Ovary (tissue), 9 donors: ENCODE data around the gene NDUFC1. TPM values are rescaled to one million over a fixed set of nuclear protein-coding genes. Genes with fewer than 3 reads are reported as not detected.

ENCODE experiments used
- DNase-seq, 5 donors: peaks; one replicate each; pipeline ENCODE4 v3.0.0-alpha.2; 2019 to 2020
- H3K27ac ChIP-seq, 2 donors: fragments of 200-600 bp; one replicate each; pipeline versions ENCODE4 v1.5.1 to v1.8.0; 2019 to 2022
- H3K27me3 ChIP-seq: fragments of 200-600 bp; one replicate; pipeline ENCODE4 v1.8.0; 2022
- H3K36me3 ChIP-seq: fragments of 200-600 bp; sonication (generic); one replicate; pipeline ENCODE4 v1.5.1; 2019
- H3K4me1 ChIP-seq: one replicate; pipeline ENCODE4 v1.8.1; 2013; ENCODE audit warnings: mild to moderate bottlenecking, moderate library complexity; ENCODE audit not compliant: insufficient read depth
- H3K4me3 ChIP-seq: fragments of 200-600 bp; sonication (generic); one replicate; pipeline ENCODE4 v1.5.1; 2017
- H3K9me3 ChIP-seq, 2 donors: fragments of 200-600 bp in 1 of 2; sonication (generic) in 1 of 2; one replicate each; pipeline versions ENCODE4 v1.5.1 to v1.8.1; 2013 to 2019; ENCODE audit warnings: mild to moderate bottlenecking in 1 of 2, moderate library complexity in 1 of 2
- CTCF ChIP-seq, 3 donors: fragments of 450-650 bp in 2 of 3; fragments of 200-600 bp in 1 of 3; IDR thresholded peaks; one replicate each; pipeline versions ENCODE4 v1.5.1 to v1.8.0; 2016 to 2022; ENCODE audit warnings: antibody characterized with exemption in 3 of 3, mild to moderate bottlenecking in 1 of 3
- EP300 ChIP-seq: sonication (generic); formaldehyde crosslinking; IDR thresholded peaks from one replicate; pipeline ENCODE4 v1.6.1; 2017; ENCODE audit warnings: antibody characterized with exemption
- POLR2A ChIP-seq: fragments of 450-650 bp; IDR thresholded peaks from one replicate; pipeline ENCODE4 v1.6.1; 2017; ENCODE audit warnings: antibody characterized with exemption, mild to moderate bottlenecking, moderate library complexity
- WGBS, 3 donors: extraction: QIAGEN DNeasy Blood & Tissue Kit in 1 of 3; methylation state at CpG; one replicate each; pipeline versions ENCODE4 v1.1.5 to v1.1.7; 2013 to 2017; 5-methylcytosine and 5-hydroxymethylcytosine counted together
- intact Hi-C, 4 donors: fragments of 100-400 bp; cut with DNase I; formaldehyde crosslinking; loops; one replicate each; pipeline versions ENCODE4 v1.11.0 to v1.15.1; 2022 to 2023
- polyA plus RNA-seq, 2 donors: library from polyadenylated mRNA; stranded (reverse); fragments of 200-250 nt in 1 of 2; fragments of 350-450 nt in 1 of 2; fragmentation: Illumina TruSeq in 1 of 2; extraction: RNeasy Lipid Tissue Mini Kit (QIAGEN cat#74804) in 1 of 2; gene quantifications; one replicate each; pipeline ENCODE4 v1.2.3, GENCODE V29; 2013 to 2014
- total RNA-seq, 7 donors: library from RNA; depleted of rRNA in 2 of 7; stranded (reverse); fragments of >200 nt in 2 of 7; fragmentation: NEBNext Ultra II Directional in 3 of 7; extraction: Animal tissue kit (Norgen Biotek cat#: 25700) in 3 of 7; gene quantifications; one replicate each; pipeline versions ENCODE4 v1.1.0 to v1.2.4, GENCODE V29; 2016 to 2023
- donor health status: DM: no; HTN: no; CAD: no; lungs with moderate emphysema.
- donor health status: DM: no; HTN: no; CAD: no.
- donor health status: Bipolar disorder and iron deficiency.
- donor health status: DM: yes; HTN: yes; CAD: no.
- donor health status: DM: no; HTN: no; CAD: no.
- donor health status: DM: yes; HTN: yes; CAD: no.

The NDUFC1 gene
- total and polyA plus RNA-seq, 9 donors, result 24.6 to 89.8 (median 57.0) TPM

- TF ChIP-seq CTCF (IDR thresholded peaks at IDR 0.05) (no peak), EP300 (no peak), POLR2A (no peak)
- H3K36me3 ChIP-seq, result no peaks in the 10 kb centered on the region
- no peak for DNase-seq
- WGBS, 3 donors, result 96 to 98% (median 96%) methylated on average over 4 of the region's 4 CpGs
- H3K4me1 ChIP-seq, result no peaks in the 10 kb centered on the region
- H3K27ac ChIP-seq, result no peak overlapping the region
- H3K4me3 ChIP-seq, result no peak overlapping the region
- H3K9me3 ChIP-seq, result no peaks in the 10 kb centered on the region
- intact Hi-C loops, result no loop called here
- no peaks in the 10 kb centered on the region for H3K27me3 ChIP-seq
Measured at GRCh38 chr4:139275281-139275735, 27.0 kb downstream of the NDUFC1 start.

- H3K36me3 ChIP-seq, result no peaks in the 10 kb centered on the region
- no peak for DNase-seq
- TF ChIP-seq EP300 (no peak), CTCF (IDR thresholded peaks at IDR 0.05) (no peak), POLR2A (no peak)
- intact Hi-C loops, result no loop called here
- H3K4me3 ChIP-seq, result no peak overlapping the region
- H3K27me3 ChIP-seq, result no peaks in the 10 kb centered on the region
- 88 to 97% (median 92%) methylated on average over 1 of the region's 1 CpG for WGBS, 3 donors
- no peaks in the 10 kb centered on the region for H3K9me3 ChIP-seq
- no peaks in the 10 kb centered on the region for H3K4me1 ChIP-seq
- H3K27ac ChIP-seq, result no peak overlapping the region
Measured at GRCh38 chr4:139274790-139275189, 27.5 kb downstream of the NDUFC1 start.

- no peaks in the 10 kb centered on the region for H3K9me3 ChIP-seq
- H3K36me3 ChIP-seq, result no peaks in the 10 kb centered on the region
- no peak overlapping the region for H3K4me3 ChIP-seq
- WGBS, 3 donors, result 86 to 89% (median 89%) methylated on average over 1 of the region's 1 CpG
- intact Hi-C loops, result no loop called here
- no peak overlapping the region for H3K27ac ChIP-seq
- no peaks in the 10 kb centered on the region for H3K4me1 ChIP-seq
- DNase-seq, result no peak
- TF ChIP-seq CTCF (IDR thresholded peaks at IDR 0.05) (no peak), EP300 (no peak), POLR2A (no peak)
- no peaks in the 10 kb centered on the region for H3K27me3 ChIP-seq
Measured at GRCh38 chr4:139273835-139274234, 28.4 kb downstream of the NDUFC1 start.

GRCh38 chr4:139267301-139267700, 35.0 kb downstream of the NDUFC1 start:
- no peak for DNase-seq
- H3K9me3 ChIP-seq, result no peaks in the 10 kb centered on the region
- no peak overlapping the region for H3K4me3 ChIP-seq
- 92 to 100% (median 95%) methylated on average over 1 of the region's 1 CpG for WGBS, 3 donors
- peaks cover 3% of the 10 kb centered on the region for H3K4me1 ChIP-seq
- no peaks in the 10 kb centered on the region for H3K27me3 ChIP-seq
- no peaks in the 10 kb centered on the region for H3K36me3 ChIP-seq
- no peak overlapping the region for H3K27ac ChIP-seq
- TF ChIP-seq CTCF (IDR thresholded peaks at IDR 0.05) (no peak), EP300 (no peak), POLR2A (no peak)
- intact Hi-C loops, result no loop called here
